HFF-Myc (cell line): Measurements from ENCODE around the gene RAB10.

Experiments
- DNase-seq: peaks from one replicate; pipeline ENCODE4 v3.0.0-alpha.2; 2011; ENCODE audit warnings: low read depth; ENCODE audit errors: extremely low read depth
- H3K4me3 ChIP-seq: replicated peaks from 2 replicates; pipeline ENCODE4 v1.5.1; 2011; ENCODE audit warnings: low read depth, mild to moderate bottlenecking, control low read depth, low read length
- CTCF ChIP-seq: IDR thresholded peaks from 2 replicates; pipeline ENCODE4 v1.5.1; 2012; ENCODE audit warnings: mild to moderate bottlenecking, low read depth, low read length, control low read depth; ENCODE audit errors: missing control alignments

The RAB10 gene

GRCh38 chr2:26119521-26119920 is 85.6 kb downstream of the RAB10 start:
- DNase-seq = no peak
- no peak for TF ChIP-seq CTCF
- no peak overlapping the region for H3K4me3 ChIP-seq

GRCh38 chr2:26122630-26123029 is 88.7 kb downstream of the RAB10 start:
- no peak overlapping the region for H3K4me3 ChIP-seq
- no peak for TF ChIP-seq CTCF
- no peak for DNase-seq

- TF ChIP-seq CTCF = no peak
Observed at GRCh38 chr2:26123426-26123825, 89.5 kb downstream of the RAB10 start.

GRCh38 chr2:26126074-26126473 is 92.2 kb downstream of the RAB10 start:
- no peak for DNase-seq
- no peak for TF ChIP-seq CTCF
- H3K4me3 ChIP-seq = no peak overlapping the region

More at GRCh38 chr2:26123426-26123825, 89.5 kb downstream of the RAB10 start:
- DNase-seq = no peak
- H3K4me3 ChIP-seq = no peak overlapping the region

- DNase-seq = no peak
- TF ChIP-seq CTCF = no peak
- no peak overlapping the region for H3K4me3 ChIP-seq
Observed at GRCh38 chr2:26128176-26128575, 94.3 kb downstream of the RAB10 start.

GRCh38 chr2:26130763-26131162 is 96.9 kb downstream of the RAB10 start:
- no peak for DNase-seq
- no peak for TF ChIP-seq CTCF
- no peak overlapping the region for H3K4me3 ChIP-seq

GRCh38 chr2:26136451-26136850 is 102.6 kb downstream of the RAB10 start:
- TF ChIP-seq CTCF = no peak
- DNase-seq = no peak
- H3K4me3 ChIP-seq = no peak overlapping the region
